NCI-H2029 treated with DMSO at 0.1 percent for 48 hours (cell line): ENCODE data around the gene FMNL2.
"Not testable (repeated sequence)": the region's sequence is repeated elsewhere in the genome, so short reads cannot be mapped to it uniquely, and the experiment has no call there.

Source experiments
- DNase-seq: peaks from one replicate; lab custom pipeline; 2025; lab: John Stamatoyannopoulos, UW

Gene FMNL2

GRCh38 chr2:152375174-152375573 is 40.2 kb downstream of the FMNL2 start:
- DNase-seq: no peak

DNA sequence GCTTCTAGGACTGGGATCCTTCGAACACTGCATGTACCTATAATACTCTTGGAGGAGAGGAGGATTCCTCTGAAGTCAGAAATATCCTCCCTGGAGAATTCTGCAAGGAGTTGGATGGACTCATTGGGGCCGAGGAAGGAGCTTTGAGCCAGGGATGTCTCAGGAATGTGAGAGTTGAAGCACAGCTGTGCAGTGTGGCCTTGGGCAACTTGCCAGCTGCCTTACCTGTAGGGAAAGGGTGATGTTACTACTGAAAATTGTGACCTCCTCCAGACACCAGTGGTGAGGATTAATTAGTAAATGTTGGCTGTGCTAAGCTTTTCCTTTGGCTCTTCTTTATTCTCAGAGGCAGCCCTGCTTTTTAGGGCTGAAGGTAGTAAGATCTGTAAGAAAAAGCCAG is 41.4 kb downstream of the FMNL2 start:
- no peak for DNase-seq

DNA sequence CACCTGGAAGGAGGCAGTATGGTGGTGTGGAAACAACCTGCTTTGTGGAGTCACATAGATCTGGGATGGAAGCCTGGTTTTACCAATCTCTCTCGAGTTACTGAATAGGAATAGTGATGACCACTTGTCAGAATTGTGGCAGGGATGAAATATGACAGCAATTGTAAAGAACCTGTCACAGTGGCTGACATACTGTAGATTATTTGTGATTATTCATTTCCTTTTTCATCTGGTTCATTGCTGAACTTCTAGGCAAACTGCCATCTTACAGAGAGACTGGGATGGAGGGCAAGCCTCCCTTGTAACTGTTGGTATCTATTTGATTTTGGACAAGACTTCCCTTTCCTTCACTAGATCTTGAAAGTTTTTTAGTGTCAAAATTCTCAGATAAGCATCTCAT is 42.0 kb downstream of the FMNL2 start:
- DNase-seq: no peak

DNA sequence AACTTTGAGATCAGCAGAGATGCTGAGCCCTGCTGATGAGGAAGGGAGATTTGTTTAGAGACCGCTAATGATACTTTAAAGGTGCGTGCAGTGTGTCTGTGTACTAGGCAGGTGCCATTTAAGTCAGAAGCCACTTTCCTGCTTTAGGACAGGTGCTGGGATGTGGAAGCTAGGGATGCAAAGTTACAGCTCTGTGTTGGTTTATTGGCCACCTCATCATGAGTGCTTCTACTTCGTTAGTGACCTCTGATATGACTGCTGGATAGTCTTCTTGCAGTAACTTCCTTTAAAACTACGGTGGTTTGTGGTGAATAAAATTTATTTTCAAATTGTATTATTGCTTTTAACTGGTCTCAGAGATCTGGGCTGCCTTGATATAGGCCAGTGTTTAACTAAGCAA is 44.1 kb downstream of the FMNL2 start:
- no peak for DNase-seq

- DNase-seq: no peak
These were observed 45.5 kb downstream of the FMNL2 start for GRCh38 chr2:152380261-152381055.

GRCh38 chr2:152383702-152384101 is 48.7 kb downstream of the FMNL2 start:
- no peak for DNase-seq

- DNase-seq: no peak
These were observed 50.0 kb downstream of the FMNL2 start for GRCh38 chr2:152384992-152385391.

DNA sequence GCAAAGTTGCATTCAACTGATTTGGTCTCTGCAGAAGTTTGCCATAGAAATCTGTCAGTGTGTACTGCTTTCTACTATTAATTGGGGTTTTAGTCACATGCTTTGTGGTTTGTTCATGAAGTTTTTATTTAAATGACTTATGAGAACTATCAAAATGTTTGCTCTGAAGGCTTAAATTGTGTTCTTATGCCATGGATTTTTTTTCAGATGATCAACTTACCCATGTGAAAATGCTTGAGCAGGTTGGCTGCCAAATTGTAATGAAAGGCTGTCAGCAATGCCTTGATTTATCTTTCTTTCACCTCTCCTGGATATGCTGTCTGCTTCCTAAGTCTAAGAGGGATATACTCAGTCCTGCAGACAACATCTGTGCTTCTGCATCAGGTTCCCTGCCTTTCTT is 50.7 kb downstream of the FMNL2 start:
- no peak for DNase-seq

DNA sequence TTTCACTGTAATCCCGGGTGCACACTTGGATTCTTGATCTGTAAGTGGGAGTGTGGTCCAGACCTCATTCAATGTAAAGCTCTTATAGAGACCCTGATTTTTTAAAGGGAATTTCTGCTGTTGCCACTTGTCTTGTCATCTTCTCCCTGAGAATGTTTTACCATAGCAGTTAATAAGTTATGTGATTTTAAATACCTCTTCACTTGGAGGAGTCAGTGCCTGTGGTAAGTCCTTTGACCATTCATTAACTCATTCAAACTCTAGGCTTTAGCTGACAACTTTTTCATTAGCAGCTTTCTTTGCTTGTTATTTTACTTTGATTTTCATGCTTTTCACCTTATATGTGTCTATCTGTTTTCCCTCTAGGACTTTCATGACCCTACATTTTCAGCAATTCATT is 51.3 kb downstream of the FMNL2 start:
- DNase-seq: no peak

- DNase-seq: no peak
These were observed 52.1 kb downstream of the FMNL2 start for GRCh38 chr2:152387041-152387440.

DNA sequence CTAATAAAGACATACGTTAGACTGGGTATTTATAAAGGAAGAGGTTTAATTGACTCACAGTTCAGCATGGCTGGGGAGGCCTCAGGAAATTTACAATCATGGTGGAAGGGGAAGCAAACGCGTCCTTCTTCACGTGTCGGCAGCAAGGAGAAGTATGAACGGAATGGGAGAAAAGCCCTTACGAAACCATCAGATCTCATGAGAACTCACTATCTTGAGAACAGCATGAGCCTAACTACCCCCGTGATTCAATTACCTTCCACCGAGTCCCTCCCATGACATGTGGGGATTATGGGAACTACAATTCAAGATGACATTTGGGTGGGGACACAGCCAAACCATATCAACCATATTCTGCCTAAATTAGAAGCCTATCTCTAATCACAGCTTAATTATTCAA is 53.3 kb downstream of the FMNL2 start:
- DNase-seq: not testable (repeated sequence)

- no peak for DNase-seq
These were observed 54.5 kb downstream of the FMNL2 start for GRCh38 chr2:152389483-152389882.

GRCh38 chr2:152390837-152391236 is 55.9 kb downstream of the FMNL2 start:
- no peak for DNase-seq

GRCh38 chr2:152391318-152391717 is 56.3 kb downstream of the FMNL2 start:
- no peak for DNase-seq

GRCh38 chr2:152393377-152393776 is 58.4 kb downstream of the FMNL2 start:
- DNase-seq: no peak

GRCh38 chr2:152394326-152394725 is 59.4 kb downstream of the FMNL2 start:
- no peak for DNase-seq

DNA sequence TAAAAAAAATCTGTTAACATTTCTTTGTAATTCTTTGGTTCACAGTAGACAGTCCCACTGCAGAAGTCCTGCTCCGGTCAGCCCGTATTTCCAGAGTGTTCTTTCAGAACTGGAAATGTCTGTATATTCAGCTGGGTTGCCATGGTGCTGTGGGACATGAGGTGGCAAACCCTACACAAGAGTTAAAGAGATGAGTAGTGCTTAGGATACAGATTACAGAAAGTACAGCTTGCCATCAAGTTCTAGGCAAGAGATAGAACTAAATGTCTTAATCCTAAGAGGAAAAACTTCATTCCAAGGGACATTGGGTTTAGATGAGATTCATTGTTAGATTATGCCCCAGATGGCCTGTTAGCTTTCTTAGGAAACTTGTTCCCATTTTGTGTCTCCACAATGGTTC is 60.1 kb downstream of the FMNL2 start:
- DNase-seq: no peak

- no peak for DNase-seq
These were observed 60.6 kb downstream of the FMNL2 start for GRCh38 chr2:152395572-152395971.

- no peak for DNase-seq
These were observed 61.1 kb downstream of the FMNL2 start for GRCh38 chr2:152396051-152396511.

DNA sequence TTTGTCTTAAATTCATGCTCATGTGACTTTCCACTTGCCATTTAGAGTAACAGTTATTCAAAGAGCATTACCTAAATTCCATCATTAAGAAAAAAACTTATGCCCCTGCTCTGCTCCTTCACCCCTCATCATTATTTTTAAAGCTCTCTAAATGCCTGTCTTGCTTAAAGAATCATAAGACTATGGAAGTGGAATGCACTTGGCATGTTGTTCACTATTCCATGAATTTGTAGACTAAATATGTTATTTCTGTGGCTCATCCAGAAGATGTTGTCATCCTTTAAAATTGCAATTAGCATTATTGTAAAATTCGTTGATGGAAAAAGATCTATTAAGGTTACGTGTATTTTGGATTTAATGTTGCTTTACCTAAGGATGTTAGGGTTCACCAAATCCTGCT is 61.8 kb downstream of the FMNL2 start:
- DNase-seq: no peak

DNA sequence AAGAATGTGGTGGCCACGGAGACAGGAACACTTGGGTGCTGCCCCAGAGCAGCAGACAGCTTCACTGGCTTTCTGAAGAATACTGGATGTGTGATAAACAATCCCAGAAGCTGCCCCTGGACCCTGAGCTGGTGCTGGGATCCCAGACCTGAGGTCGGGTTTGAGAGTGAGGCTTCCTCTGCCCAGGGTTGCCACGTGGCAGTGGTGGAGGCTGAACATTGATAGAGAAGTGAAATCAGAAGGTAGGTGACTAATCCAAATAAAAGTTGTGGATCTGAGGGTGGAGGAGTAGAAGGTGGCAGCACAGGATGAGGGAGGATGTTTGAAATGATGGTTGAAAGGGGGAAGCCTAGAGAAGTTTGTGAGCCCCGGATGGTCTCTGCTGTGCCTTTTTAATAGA is 64.0 kb downstream of the FMNL2 start:
- DNase-seq: no peak

DNA sequence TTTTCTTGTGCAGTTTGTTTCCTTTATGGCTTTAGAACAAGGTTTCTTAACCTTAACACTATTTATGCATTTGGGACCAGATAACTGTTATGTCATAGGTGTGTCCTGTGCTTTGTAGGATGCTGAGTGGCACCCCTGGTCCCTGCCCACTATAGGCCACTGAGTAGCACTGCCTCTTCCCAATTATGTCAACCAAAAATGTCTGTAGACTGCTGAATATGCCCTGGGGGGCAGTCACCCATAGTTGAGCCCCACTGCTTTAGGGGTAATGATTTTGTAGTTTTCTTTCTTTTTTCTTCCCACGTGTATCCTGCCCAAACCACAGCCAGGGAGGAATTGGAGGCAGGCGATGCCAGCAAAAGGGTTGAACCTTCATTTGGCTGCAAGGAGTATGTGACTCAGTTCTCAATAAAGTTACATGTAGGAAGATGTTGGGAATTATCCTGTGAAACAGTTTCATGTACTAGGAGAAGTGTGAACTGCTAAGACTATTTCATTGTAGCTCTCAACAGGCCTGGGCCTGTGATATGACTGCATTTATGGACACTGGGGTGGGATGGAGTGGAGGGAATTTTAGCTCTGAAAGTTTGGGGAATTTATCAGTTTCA is 65.7 kb downstream of the FMNL2 start:
- no peak for DNase-seq
